ENCODE results near the gene ZNF667.

GRCh38 chr19:56403261-56403660, 73.9 kb downstream of the ZNF667 start:
- TF ChIP-seq SUZ12 (IDR thresholded peaks at IDR 0.05; ENCODE audit: extremely low read depth, insufficient read depth, insufficient read length): no peak
- TF ChIP-seq YY1 (IDR thresholded peaks at IDR 0.05; ENCODE audit: insufficient read depth, insufficient read length): no peak
- no peak for TF ChIP-seq ZNF274 (IDR thresholded peaks at IDR 0.05; ENCODE audit: low read depth, low read length)

Data from NT2/D1 (cell line).